GM21528 (cell line): ENCODE measurements around the gene PKDREJ.
"Not testable (repeated sequence)": the region's sequence is repeated elsewhere in the genome, so short reads cannot be mapped to it uniquely, and the experiment has no call there.

Experiments
- ATAC-seq: cut with Tn5 transposase; IDR thresholded peaks from one replicate; pipeline ENCODE4 v1.9.1; 2021; ENCODE audit warnings: mild to moderate bottlenecking, moderate library complexity; ENCODE audit not compliant: unreplicated experiment, low FRiP score

Gene PKDREJ

DNA sequence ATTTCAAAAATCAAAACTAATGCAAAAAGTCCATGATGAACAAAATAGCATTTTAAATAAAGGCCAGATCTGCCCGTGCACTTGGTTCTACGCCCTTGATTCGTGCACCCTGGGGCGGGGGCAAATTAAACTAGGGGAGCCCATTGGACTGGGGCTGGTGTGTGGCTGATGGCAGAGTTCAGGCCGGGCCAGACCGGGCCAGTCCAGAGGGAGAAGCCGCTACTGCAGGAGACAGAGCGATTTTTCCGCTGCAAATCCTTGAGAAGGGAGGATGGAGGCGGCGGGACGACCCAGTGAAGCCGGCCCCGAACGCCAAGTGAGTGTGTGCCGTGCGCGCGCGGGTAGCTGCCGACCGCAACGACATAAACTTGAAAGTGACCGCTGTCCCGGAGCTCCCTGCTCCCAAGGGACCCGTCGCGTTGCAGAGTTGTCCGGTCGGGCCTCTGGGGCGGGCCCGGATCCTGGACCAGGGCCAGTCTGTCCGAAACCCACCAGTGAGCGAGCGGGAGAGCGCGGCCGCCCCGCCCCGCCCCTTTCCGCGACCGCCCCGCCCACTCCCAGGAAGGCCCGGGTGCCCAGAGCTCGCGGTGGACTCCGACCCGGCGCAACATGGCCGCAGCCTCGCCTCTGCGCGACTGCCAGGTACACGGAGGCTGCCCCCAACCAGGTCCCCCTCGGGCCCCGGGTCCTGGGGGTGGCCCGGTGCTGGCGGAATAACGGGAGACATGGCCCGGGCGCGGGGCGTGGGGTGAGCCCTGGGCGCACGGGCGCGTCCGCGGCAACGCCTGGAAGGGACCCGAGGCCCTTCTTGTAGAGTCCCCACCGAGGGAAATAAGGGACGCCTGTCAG, 4.5 kb upstream of the PKDREJ start, which contains the start of gene TTC38:
Gene TTC38 (plus strand): TSS at position 578 of the 849 bp plus-strand sequence. CDS start 32 bp downstream, at position 610.
- peak; percentile 68 for ATAC-seq

DNA sequence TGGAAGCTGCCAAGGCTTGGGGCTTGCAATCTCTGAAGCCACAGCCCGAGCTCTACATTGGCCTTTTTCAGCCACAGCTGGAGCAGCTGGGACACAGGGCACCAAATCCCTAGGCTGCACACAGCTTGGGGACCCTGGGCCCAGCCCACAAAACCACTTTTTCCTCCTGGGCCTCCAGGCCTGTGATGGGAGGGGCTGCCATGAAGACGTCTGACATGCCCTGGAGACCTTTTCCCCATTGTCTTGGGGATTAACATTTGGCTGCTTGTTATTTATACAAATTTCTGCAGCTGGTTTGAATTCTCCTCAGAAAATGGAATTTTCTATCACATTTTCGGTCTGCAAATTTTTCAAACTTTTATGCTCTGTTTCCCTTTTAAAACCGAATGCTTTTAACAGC, 2.5 kb upstream of the PKDREJ start:
- not testable (repeated sequence) for ATAC-seq

DNA sequence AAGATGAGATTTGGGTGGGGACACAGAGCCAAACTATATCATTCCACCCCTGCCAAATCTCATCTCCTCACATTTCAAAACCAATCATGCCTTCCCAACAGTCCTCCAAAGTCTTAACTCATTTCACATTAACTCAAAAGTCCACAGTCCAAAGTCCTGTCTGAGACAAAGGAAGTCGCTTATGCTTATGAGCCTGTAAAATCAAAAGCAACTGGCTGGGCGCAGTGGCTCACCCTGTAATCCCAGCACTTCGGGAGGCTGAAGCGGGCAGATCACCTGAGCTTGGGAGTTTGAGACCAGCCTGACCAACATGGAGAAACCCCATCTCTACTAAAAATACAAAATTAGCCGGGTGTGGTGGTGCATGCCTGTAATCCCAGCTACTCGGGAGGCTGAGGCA, 1.4 kb upstream of the PKDREJ start:
- not testable (repeated sequence) for ATAC-seq

DNA sequence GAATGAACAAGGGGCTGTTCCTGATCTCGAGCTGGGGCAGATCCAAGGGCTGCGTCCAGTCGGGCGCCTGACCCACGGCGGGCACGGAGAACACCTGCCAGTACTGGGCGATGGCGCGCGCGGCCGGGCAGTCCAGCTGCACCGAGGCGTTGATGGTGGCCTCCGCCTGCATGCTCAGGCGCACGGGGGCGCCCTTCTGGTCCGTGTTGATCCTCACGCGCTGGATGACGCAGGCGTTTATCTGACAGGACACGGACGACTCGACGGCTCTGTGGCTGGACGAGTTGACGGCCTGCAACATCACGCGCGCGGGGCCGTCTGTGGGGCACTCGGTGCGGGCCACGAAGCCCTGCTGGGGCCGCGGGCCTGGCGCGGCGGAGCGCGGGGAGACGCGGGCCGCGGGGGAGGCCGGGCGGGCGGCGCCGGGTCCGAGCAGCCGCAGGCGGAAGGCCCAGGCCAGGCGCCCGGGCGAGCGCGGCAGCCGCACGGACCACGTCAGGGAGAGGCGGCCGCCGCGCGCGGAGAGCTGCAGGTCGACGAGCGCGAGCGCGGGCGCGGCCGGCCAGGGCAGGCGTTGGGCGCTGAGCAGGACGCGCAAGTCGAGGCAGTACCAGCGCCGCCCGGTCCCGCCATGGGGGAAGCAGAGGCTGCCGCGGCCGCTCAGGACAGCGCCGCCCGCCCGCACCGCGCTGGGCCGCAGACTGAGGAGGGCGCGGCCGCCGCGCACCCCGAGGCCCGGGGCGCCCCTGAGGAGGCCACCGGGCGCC, 511 bp downstream of the PKDREJ start:
- ATAC-seq = no peak

DNA sequence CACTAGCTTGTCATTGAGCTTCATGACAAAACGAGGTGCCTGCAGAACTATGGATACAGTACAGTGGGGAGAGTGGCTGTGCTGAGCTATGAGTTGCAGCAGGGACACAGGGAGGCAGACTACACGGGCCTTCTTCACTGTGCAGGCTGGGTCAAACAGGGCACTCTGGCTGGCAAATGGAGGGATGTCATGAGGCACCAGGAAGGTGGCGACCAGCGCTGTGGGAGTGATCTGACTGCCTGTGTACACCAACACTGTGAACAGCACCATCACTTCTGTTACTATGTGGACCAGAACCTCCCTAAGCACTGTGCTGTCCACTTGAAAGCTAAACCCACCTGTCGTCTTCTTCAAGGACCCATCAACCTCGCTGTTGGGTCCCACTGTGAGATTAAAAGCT, 3.1 kb downstream of the PKDREJ start:
- ATAC-seq = no peak

DNA sequence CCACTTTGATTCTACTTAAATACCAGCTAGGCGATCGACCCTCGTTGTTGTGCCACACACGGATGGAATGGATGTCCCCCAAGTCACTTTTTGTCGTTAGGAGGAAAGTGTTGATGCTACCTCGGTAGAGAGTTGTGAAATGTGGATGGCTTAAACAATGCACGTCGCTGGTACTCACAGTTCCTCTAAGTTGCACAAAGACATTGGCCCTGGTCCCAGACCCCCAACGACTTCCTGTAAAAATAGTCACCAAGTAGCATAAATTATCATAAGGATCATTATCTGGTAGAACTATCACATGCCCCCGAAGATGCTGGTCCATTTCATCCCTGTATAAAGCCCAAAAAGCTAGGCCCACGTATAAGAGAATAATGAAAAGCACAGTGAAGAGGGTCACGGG, 3.8 kb downstream of the PKDREJ start:
- no peak for ATAC-seq

DNA sequence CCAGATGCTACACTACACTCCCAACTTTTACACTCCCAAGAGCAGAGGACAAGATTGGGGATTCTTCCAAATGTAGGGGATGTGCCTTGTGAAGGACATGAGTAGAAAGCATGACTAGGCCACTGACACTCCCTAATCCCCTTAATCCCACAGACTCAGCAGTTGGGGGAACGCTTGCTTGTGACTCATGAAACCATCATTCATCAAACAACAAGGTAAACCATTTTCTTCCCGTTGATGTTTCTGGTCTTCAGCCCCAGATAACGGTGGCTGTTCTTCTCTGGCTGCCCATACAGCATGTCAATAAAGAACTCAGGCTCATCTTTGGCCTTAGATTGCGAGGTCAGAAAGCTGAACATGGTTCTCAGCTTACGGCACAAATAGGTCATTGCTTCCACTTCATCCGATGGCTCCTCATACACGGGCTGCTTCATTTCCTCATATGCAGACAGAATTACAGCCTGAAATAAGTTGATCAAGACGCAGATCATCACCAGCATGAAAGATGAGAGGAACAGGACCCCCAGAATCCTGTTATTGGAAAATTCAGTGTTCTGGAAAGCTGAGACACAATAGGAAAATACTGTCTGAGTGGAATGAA, 6.7 kb downstream of the PKDREJ start:
- no peak for ATAC-seq

DNA sequence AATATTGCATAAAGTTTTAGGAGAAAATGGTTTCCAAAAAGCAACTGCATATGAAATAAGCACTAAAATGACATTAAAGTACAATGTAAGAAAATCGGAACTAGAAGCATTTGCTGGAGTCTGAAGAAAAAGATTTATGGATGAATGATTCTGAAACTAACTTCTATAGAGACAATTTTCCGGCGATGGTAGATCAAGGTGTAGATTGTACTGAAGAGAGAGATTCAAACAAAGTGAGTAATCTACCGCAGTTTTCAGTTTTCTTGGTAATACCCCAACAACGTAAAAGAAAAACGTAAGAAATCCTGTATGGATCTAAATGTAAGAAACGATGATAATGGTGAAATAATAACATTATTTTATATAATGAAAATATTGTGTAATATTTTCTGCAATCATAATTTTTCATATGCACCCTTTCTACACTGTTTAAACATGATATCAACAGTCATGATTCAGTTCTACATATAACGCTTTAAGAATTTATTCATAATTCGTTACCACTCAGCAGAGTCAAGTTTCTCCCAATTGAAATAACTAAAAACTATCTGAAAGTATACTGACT, 11.2 kb downstream of the PKDREJ start:
- ATAC-seq = no peak

DNA sequence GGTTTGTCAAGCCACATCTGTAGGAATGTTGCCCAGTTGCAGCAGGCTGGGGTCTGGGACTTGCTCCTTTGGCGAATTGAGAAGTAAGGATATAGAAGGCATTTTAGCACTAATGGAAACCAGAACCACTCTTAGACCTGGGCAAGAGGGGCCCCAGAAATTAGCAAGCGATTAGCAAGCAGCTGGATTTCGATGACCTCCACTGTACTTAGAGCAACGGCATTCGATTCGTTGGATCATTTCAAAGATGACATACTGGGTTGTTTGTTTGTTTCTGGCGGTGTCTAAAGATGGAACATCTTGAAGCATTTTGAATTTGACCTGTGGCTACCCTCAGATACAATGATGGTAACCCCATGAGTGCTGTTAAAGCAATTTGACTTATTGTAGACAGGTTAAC, 11.9 kb downstream of the PKDREJ start:
- ATAC-seq = no peak

DNA sequence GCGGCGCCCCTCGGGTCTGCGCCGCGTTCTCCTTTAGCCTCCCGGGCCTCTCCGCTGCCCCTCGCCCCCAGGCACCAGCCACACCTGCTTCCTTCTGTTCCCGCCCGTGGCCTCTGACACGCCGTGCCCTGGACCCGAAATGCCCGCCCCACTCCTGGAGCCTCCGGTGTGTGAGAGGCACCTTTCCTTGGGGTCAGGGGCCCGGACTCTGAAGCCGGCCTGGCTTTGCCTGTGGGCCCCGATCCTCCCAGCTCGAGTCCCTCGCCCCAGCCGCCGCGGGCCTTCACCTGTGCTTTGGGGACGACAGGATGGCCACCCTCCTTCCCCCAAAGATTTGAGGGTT, 12.4 kb downstream of the PKDREJ start:
- no peak for ATAC-seq

DNA sequence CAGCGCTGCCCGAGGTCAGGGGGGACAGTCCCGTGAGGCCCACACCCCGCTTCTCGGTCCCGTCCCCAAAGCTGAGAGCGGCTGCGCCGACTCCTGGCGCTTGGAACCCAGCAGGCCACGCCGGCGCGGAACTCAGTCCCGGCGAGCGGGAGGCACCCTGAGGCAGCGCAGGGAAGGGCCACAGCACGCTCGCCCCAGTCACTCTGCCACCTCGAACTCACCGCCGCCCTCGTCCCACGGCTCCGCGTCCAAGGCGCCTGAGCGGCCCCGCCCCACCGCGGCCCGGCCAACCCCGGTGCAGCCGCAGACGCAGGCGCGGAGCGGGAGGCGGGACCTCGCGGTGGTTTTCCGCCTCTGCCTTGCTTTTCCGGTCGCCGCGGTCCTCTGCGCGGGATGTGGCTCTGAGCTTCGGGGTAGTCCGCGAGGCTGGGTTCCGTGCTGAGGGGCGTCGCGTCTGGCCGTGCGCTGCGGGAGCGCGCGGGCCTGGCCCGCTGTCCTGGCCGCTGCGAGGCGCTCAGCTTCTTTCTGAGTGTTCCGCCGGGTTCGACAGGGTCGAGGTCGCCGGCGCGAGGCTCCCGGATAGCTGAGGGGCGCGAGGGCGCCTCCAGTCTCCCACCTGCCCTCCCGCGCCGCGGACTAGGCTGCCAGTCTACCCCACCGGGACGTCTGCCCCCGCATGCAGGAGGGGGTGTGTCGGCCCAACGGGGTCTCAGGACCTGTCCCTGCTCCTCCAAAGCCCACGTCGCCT, 12.9 kb downstream of the PKDREJ start, which contains the start of gene CDPF1:
Gene CDPF1 (minus strand): TSS at position 259 of the 748 bp plus-strand sequence. CDS start 2,009 bp downstream, outside the sequence.
- ATAC-seq = peak; percentile 81

DNA sequence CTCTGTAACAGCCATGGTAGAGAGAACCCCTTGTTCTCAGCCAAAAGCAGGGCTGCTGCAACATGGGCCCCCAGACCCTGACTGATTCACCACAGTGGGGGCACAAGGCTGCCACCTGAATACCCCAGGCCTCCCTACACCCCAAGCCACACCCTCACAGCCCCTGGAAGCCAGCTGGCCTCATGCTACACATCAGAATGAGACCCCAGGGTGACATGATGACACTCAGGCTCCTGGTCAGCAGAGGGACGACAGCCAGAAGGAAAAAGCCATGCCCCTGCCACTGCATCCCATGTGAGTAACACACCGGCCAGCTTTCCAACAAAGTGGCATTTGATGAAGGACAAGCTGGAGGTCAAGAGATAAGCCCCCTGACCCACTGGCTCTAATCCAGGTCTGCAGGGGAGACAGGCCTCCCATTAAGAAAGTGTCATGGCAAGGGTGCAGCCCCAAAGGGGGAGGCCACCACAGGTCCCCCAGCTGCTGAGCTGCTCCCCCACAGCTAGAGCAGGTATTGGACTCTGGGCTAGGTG, 15.6 kb downstream of the PKDREJ start:
- ATAC-seq = no peak

DNA sequence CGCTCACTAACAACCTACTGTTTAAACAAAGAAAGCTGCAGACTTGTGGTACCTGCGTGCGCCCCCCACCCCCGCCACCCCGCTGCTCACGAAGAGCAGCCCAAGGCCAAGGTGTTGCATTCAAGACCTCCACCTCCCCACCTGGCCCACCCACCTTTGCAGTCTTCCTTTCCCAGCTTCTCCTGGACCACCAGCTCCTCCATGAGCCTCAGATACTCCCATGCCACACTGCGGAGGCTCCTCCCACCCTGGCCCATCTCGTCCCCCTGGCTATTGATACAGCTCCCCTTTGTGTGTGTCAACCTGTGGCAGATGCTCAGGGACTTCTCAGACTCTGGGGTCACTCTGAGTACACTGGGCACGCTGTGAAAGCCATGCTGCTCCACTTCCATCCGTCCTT, 17.0 kb downstream of the PKDREJ start:
- no peak for ATAC-seq

DNA sequence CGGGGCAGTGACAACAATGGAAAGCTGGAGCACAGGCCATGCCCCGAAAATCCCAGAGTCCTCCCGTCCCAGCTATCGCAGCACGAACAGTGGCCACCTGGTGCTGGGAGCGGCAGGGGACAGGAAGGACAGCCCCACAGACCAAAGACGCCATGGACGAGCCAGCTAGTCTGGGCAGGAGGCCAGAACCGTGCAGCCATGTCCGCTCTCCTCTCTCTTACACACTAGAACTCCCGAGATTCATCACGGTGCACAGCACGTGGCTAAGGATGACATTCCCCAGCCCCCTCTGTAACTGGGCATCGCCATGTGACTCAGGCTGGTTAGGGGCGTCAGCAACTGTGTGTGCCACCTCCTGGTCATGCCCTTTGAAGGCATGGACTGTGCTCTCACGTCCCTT, 17.6 kb downstream of the PKDREJ start:
- ATAC-seq = no peak

DNA sequence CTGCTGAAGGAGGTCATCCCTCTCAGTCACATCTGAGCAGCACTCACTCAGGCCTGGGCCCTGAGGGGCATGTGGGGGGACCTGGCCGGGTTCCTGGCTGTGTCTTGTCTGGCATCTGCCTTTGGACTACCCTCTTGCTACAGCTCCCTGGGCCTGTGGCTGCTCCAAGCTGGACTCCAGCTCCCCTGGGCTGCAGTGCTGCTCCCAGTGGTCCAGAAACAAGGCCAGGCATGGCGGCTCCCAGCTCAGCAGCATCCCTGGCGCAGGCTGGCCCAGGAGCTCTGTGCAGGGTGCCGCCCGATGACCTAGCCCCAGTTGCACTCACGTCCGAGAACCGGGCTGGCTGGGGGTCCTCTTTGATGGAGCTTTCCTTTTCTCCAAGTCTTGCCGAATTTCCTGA, 18.4 kb downstream of the PKDREJ start:
- ATAC-seq = no peak

DNA sequence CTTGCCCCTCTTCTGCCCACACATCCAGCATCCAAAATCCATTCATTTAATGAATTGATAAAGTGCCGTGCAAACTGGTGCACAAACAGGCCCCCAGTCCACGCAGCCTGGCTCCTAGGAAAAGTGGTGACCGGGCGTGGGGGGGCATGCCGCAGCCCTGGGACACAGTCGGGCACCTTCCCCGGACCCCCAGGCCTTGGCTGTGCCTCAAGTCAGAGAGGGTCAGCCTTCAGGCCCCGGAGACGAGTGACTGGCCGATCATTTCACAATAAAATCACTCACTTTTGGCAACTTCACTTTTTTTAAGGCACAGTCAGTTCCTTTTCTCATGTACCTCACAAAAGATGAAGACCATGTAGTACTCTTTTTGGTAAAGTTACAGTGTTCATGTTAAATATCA, 21.1 kb downstream of the PKDREJ start:
- no peak for ATAC-seq

DNA sequence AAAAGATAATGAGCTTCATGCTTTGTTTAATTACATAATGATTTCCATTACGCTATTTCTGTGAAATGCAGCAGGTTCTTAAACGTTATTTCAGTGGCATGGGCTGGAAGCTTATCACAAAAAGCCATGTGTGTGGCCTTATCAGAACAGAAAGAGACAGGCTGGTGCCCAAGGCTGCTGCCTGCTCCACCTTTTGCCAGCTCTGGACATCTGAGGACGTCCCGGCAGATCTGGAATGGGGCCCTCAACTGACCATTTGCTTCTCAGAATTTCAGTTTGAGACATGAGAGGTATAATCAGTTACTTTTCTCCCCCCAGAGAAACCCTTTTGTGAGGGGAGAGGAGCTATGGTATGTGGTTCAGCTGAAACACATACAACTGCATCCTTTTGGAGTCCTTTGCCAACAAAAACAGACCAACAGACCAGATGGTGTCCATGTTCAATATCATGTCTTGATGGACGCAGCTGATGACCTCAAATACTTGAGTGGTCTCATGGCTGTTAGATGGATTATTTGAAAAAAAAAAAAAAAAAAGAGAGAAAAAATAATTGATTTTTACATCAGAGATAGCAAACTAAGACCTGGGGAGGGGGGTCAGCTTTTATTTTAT, 21.6 kb downstream of the PKDREJ start:
- no peak for ATAC-seq

DNA sequence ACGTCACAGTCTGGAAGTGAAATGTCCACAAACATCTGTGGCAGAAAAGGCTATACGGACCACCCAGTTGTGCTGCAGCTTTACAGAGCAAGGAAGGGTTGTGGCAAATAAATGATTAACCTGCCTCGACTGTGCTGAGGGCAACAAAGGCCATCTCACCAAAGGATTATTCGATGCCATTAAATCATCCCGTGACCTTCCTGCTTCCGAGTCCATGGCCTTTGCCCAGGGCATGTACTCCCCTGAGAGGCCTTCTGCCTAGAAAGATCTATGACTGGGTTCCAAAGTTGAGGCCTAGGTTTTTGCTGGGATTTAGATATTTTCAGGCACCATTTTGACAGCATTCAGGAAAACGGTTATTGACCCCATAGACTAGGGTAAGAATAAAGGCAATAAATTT, 22.2 kb downstream of the PKDREJ start:
- no peak for ATAC-seq

DNA sequence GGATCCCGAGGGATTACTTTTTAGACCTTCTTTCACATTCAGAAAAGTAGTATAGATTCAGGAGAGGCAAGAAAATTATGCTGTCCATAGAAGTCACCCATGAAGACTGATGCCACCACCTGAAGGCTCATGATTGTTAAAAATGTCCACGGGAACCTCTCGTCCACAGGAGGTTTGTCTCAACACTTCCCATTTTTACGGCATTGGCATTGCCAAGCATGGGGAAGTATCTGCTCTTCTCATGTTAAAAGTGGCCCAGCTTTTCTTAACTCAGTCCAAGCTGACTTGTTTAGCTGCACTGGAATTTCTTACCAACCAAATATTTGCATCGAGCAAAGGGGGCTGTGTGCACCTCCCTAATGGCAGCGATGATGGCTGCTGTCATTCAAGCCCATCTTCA, 22.6 kb downstream of the PKDREJ start:
- no peak for ATAC-seq

DNA sequence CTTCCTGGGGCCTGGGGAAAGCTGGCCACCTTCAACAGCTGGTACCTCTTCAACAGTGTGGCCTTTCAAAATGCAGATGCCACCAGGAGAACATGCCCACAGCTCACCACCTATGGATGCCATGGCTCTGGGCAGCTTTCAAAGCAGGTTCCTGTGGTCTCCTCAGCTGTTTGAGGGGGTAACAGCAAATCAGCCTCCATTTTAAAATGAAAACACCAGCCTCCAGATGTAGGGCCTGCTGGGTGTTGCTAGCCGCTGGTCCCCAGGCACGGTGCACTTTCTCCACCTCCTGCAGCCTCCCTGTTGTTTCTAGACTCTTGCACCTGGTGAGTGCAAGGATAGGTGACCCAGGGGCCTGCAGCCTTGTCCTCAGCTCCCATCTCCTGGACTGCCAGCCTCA, 23.1 kb downstream of the PKDREJ start:
- ATAC-seq = no peak
